Ascending aorta (tissue), 2 donors: ENCODE results near the gene ALG14. TPM values are rescaled to one million over a fixed set of nuclear protein-coding genes. Genes with fewer than 3 reads are reported as not detected.

Source experiments
- DNase-seq, 2 donors: peaks; one replicate each; pipeline ENCODE4 v3.0.0-alpha.2; 2019; ENCODE audit warnings: low spot score in 2 of 2
- H3K27ac ChIP-seq, 2 donors: fragments of 200-600 bp; sonication (generic); one replicate each; pipeline ENCODE4 v1.5.1; 2016 to 2017; ENCODE audit warnings: mild to moderate bottlenecking in 1 of 2
- H3K27me3 ChIP-seq: fragments of 200-600 bp; sonication (generic); one replicate; pipeline ENCODE4 v1.5.1; 2017
- H3K36me3 ChIP-seq, 2 donors: fragments of 200-600 bp; sonication (generic); one replicate each; pipeline ENCODE4 v1.5.1; 2016
- H3K4me1 ChIP-seq, 2 donors: fragments of 200-600 bp; sonication (generic); one replicate each; pipeline ENCODE4 v1.5.1; 2016 to 2017; ENCODE audit warnings: mild to moderate bottlenecking in 1 of 2
- H3K4me3 ChIP-seq, 2 donors: fragments of 200-600 bp; sonication (generic); one replicate each; pipeline ENCODE4 v1.5.1; 2016 to 2017; ENCODE audit warnings: mild to moderate bottlenecking in 1 of 2
- H3K9me3 ChIP-seq, 2 donors: fragments of 200-600 bp; sonication (generic); one replicate each; pipeline ENCODE4 v1.5.1; 2016
- CTCF ChIP-seq, 3 experiments: fragments of 200-600 bp in 2 of 3; fragments of 450-650 bp in 1 of 3; sonication (generic) in 2 of 3; IDR thresholded peaks; one replicate each; pipeline ENCODE4 v1.5.1; 2016 to 2019; ENCODE audit warnings: antibody characterized with exemption in 3 of 3, mild to moderate bottlenecking in 1 of 3, moderate library complexity in 1 of 3
- intact Hi-C: fragments of 100-400 bp; cut with DNase I; formaldehyde crosslinking; loops from one replicate; pipeline ENCODE4 v1.15.1; 2023
- total RNA-seq: library from RNA; depleted of rRNA; stranded (reverse); fragments of >200 nt; gene quantifications from one replicate; pipeline ENCODE4 v1.1.0, GENCODE V29; 2016

The ALG14 gene
- total RNA-seq, 1 donor from 2014 or later = not detected

- intact Hi-C loops = no loop called here
- Histone ChIP-seq H3K27ac (no peak overlapping the region), H3K4me3 (no peak overlapping the region), H3K9me3 (no peaks in the 10 kb centered on the region), H3K4me1 (peaks cover 0 to 17% of the 10 kb centered on the region in 2 donors), H3K36me3 (no peaks in the 10 kb centered on the region), H3K27me3 (no peaks in the 10 kb centered on the region)
- no peak for TF ChIP-seq CTCF (IDR thresholded peaks at IDR 0.05)
- DNase-seq = no peak
Observed at GRCh38 chr1:94951509-94952208, 121.1 kb downstream of the ALG14 start.

GRCh38 chr1:94951046-94951445 lies 121.7 kb downstream of the ALG14 start:
- Histone ChIP-seq H3K4me1 (peaks cover 0 to 17% of the 10 kb centered on the region in 2 donors), H3K36me3 (no peaks in the 10 kb centered on the region), H3K27ac (no peak overlapping the region), H3K27me3 (no peaks in the 10 kb centered on the region), H3K4me3 (no peak overlapping the region), H3K9me3 (no peaks in the 10 kb centered on the region)
- DNase-seq = no peak
- intact Hi-C loops = no loop called here
- no peak for TF ChIP-seq CTCF (IDR thresholded peaks at IDR 0.05)

GRCh38 chr1:94949681-94950661 lies 122.8 kb downstream of the ALG14 start:
- H3K4me1 ChIP-seq = peaks cover 0 to 8% of the 10 kb centered on the region in 2 donors
- intact Hi-C loops = no loop called here
- no peak for TF ChIP-seq CTCF (IDR thresholded peaks at IDR 0.05)

GRCh38 chr1:94947437-94947836 lies 125.3 kb downstream of the ALG14 start:
- no peaks in the 10 kb centered on the region for H3K36me3 ChIP-seq
- H3K27ac ChIP-seq = peak overlapping the region; percentile 48 to 51
- TF ChIP-seq CTCF (IDR thresholded peaks at IDR 0.05) = no peak
- no peak for DNase-seq
- H3K4me1 ChIP-seq = peaks cover 0 to 8% of the 10 kb centered on the region in 2 donors
- intact Hi-C loops = no loop called here
- H3K4me3 ChIP-seq = no peak overlapping the region
- no peaks in the 10 kb centered on the region for H3K27me3 ChIP-seq
- no peaks in the 10 kb centered on the region for H3K9me3 ChIP-seq

More at GRCh38 chr1:94949681-94950661, 122.8 kb downstream of the ALG14 start:
- H3K4me3 ChIP-seq = no peak overlapping the region
- no peaks in the 10 kb centered on the region for H3K36me3 ChIP-seq
- H3K9me3 ChIP-seq = no peaks in the 10 kb centered on the region
- DNase-seq = no peak
- no peak overlapping the region for H3K27ac ChIP-seq
- no peaks in the 10 kb centered on the region for H3K27me3 ChIP-seq

GRCh38 chr1:94946886-94947285 lies 125.9 kb downstream of the ALG14 start:
- intact Hi-C loops = no loop called here
- Histone ChIP-seq H3K4me1 (peaks cover 0 to 8% of the 10 kb centered on the region in 2 donors), H3K27ac (peak overlapping the region; percentile 48 to 51), H3K36me3 (no peaks in the 10 kb centered on the region), H3K9me3 (no peaks in the 10 kb centered on the region), H3K4me3 (no peak overlapping the region), H3K27me3 (no peaks in the 10 kb centered on the region)
- TF ChIP-seq CTCF (IDR thresholded peaks at IDR 0.05) = no peak
- DNase-seq = no peak
